HepG2 (cell line): ENCODE results near the gene PGP. TPM values are rescaled to one million over a fixed set of nuclear protein-coding genes. Genes with fewer than 3 reads are reported as not detected.

Experiments used
- ARNT2 ChIP-seq: sonication (generic); formaldehyde crosslinking; IDR thresholded peaks from 2 replicates; pipeline ENCODE4 v1.8.0; 2022; ENCODE audit warnings: mild to moderate bottlenecking, low read depth, missing genetic modification reagents, moderate library complexity
- CREB3 ChIP-seq: sonication (generic); formaldehyde crosslinking; IDR thresholded peaks from 2 replicates; pipeline ENCODE4 v1.5.0; 2020; ENCODE audit warnings: missing genetic modification reagents
- FOXM1 ChIP-seq: sonication (generic); formaldehyde crosslinking; IDR thresholded peaks from 2 replicates; pipeline ENCODE4 v1.5.0; 2020; ENCODE audit warnings: missing genetic modification reagents
- HMG20B ChIP-seq: conservative IDR thresholded peaks from 2 replicates; pipeline ENCODE4 v1.6.1; 2016; ENCODE audit warnings: missing genetic modification reagents, missing compliant biosample characterization
- KDM6A ChIP-seq: IDR thresholded peaks from 2 replicates; pipeline ENCODE4 v1.6.1; 2016; ENCODE audit warnings: low read depth
- MLXIP ChIP-seq: sonication (generic); formaldehyde crosslinking; IDR thresholded peaks from 2 replicates; pipeline ENCODE4 v1.9.0; 2021; ENCODE audit warnings: missing genetic modification reagents, borderline replicate concordance
- NFIC ChIP-seq: IDR thresholded peaks from 2 replicates; pipeline ENCODE4 v1.6.1; 2012; ENCODE audit warnings: mild to moderate bottlenecking, low read length, inconsistent platforms
- PHB2 ChIP-seq: fragments of 450-650 bp; IDR thresholded peaks from 2 replicates; pipeline ENCODE4 v1.6.1; 2018; ENCODE audit not compliant: partially characterized antibody
- RFX1 ChIP-seq: fragments of 450-650 bp; IDR thresholded peaks from 2 replicates; pipeline ENCODE4 v1.6.1; 2017
- SAP130 ChIP-seq: IDR thresholded peaks from 2 replicates; pipeline ENCODE4 v1.6.1; 2016; ENCODE audit warnings: low read depth
- SKIL ChIP-seq: sonication (generic); formaldehyde crosslinking; IDR thresholded peaks from 2 replicates; pipeline ENCODE4 v1.8.0; 2022; ENCODE audit warnings: missing genetic modification reagents, mild to moderate bottlenecking, moderate library complexity, borderline replicate concordance
- ZNF207 ChIP-seq: fragments of 450-650 bp; IDR thresholded peaks from 2 replicates; pipeline ENCODE4 v1.6.1; 2016; ENCODE audit warnings: antibody characterized with exemption, borderline replicate concordance
- ZNF235 ChIP-seq: sonication (generic); formaldehyde crosslinking; IDR thresholded peaks from 2 replicates; pipeline ENCODE4 v1.8.1; 2023; ENCODE audit warnings: mild to moderate bottlenecking, missing genetic modification reagents, borderline replicate concordance
- ZNF251 ChIP-seq: sonication (generic); formaldehyde crosslinking; IDR thresholded peaks from 2 replicates; pipeline ENCODE4 v1.9.0; 2021; ENCODE audit warnings: mild to moderate bottlenecking, missing genetic modification reagents
- ZNF550 ChIP-seq: sonication (generic); formaldehyde crosslinking; IDR thresholded peaks from 2 replicates; pipeline ENCODE4 v1.4.0; 2020; ENCODE audit warnings: mild to moderate bottlenecking, missing genetic modification reagents, borderline replicate concordance
- ZNF572 ChIP-seq: sonication (generic); formaldehyde crosslinking; IDR thresholded peaks from 2 replicates; pipeline ENCODE4 v1.5.1; 2020; ENCODE audit warnings: mild to moderate bottlenecking, missing genetic modification reagents
- ZNF709 ChIP-seq: sonication (generic); formaldehyde crosslinking; IDR thresholded peaks from 2 replicates; pipeline ENCODE4 v1.5.0; 2020; ENCODE audit warnings: mild to moderate bottlenecking, missing genetic modification reagents
- ZNF720 ChIP-seq: sonication (generic); formaldehyde crosslinking; IDR thresholded peaks from 2 replicates; pipeline ENCODE4 v1.4.0; 2020; ENCODE audit warnings: missing genetic modification reagents
- ZNF737 ChIP-seq: sonication (generic); formaldehyde crosslinking; IDR thresholded peaks from 2 replicates; pipeline ENCODE4 v1.5.0; 2020; ENCODE audit warnings: missing genetic modification reagents, mild to moderate bottlenecking, borderline replicate concordance
- ZNF747 ChIP-seq: sonication (generic); formaldehyde crosslinking; IDR thresholded peaks from 2 replicates; pipeline ENCODE4 v1.8.1; 2023; ENCODE audit warnings: missing genetic modification reagents, mild to moderate bottlenecking, borderline replicate concordance
- polyA plus RNA-seq, 8 experiments: library from polyadenylated mRNA; depleted of rRNA in 3 of 8; stranded (reverse) in 7 of 8; unstranded in 1 of 8; fragments of >200 nt; fragmentation: Illumina TruSeq in 4 of 8; extraction: Trizol in 4 of 8; gene quantifications; 2 replicates each; pipeline versions ENCODE4 v1.2.1 to v1.2.3, GENCODE V29; 2011 to 2016; ENCODE audit warnings: low read depth in 4 of 8, missing spikeins in 1 of 8, mixed read lengths in 1 of 8; ENCODE audit not compliant: insufficient read depth in 1 of 8
- total RNA-seq, 5 experiments: library from RNA; depleted of rRNA; stranded (reverse); fragments of >200 nt; fragmentation: Illumina TruSeq; extraction: Trizol; gene quantifications; 2 replicates each; pipeline ENCODE4 v1.2.3, GENCODE V29; 2016; ENCODE audit warnings: low read depth in 1 of 5
- TF ChIP-seq, protein P1 (sequence below): sonication (generic); formaldehyde crosslinking; IDR thresholded peaks from 2 replicates; pipeline ENCODE4 v1.5.0; 2020; ENCODE audit warnings: missing genetic modification reagents
- TF ChIP-seq, protein P2 (sequence below): sonication (generic); formaldehyde crosslinking; IDR thresholded peaks from 2 replicates; pipeline ENCODE4 v1.4.0; 2020; ENCODE audit warnings: mild to moderate bottlenecking, missing genetic modification reagents

Gene PGP
- total and polyA plus RNA-seq, 2 of the 13 experiments (the other 11 are each of a cell fraction or from before 2014, with no cell fraction given) = 7.3 to 18.3 TPM

DNA sequence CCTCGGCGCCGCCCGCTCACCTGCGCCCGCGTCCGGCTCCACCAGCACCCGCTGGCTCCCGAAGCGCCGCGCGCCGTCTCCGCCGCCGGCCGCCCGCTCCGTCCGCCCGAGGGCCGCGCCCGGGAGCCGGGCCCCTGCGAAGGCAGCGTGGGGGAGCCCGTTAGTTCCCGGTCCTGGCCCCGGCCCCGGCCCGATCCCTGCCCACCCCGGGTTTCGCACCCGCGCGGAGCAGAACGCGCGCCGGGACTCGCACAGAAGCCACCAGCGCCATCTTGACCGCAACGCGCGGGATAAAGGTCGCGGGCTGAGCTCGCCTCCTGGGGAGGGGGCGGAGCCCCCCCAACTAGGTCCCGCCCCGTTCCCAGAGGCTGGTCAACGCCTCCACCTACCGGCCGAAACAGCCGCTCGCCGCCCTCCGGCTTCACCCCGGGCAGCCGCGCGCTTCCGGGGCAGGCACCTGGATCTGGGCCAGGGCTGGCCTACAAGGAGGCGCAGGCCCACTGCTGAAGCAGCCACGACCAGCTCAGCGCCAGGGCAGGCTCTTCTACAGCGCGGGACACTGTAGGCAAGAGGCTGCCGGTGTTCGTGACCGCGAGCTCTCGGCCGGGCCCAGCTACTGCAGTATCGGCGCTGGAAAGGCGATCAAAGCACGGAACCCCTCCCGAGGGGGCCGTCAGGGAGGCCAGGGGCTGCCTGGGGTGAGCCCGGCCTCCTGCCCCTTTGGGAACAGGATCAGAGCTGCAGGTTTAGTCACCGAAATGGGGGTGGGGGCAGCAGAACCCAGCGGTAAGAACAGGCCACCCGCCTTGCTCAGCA lies 36.9 kb upstream of the PGP start, which contains the start of gene ECI1 (continued):
- TF ChIP-seq ZNF737 (CRISPR knock-in tag) (no peak), ARNT2 (peak; percentile 76), ZNF251 (no peak), ZNF207 (no peak), PHB2 (no peak), ZNF572 (peak; percentile 99), FOXM1 (CRISPR knock-in tag) (0 out of 2 replicates have a peak, but pooled peaks have one; percentile 17), ZNF720 (no peak), NFIC (no peak), SAP130 (CRISPR knock-in tag) (peak; percentile 93), ZNF550 (CRISPR knock-in tag) (0 out of 2 replicates have a peak, but pooled peaks have one; percentile 10), ZNF235 (CRISPR knock-in tag) (peak; percentile 31; the same call in 1 of the 2 replicates), SKIL (peak; percentile 52; the same call in 1 of the 2 replicates), HMG20B (CRISPR knock-in tag) (0 out of 2 replicates have a peak, but pooled peaks have one; percentile 56), RFX1 (no peak), MLXIP (0 out of 2 replicates have a peak, but pooled peaks have one; percentile 39), ZNF709 (CRISPR knock-in tag) (peak; percentile 67; the same call in 1 of the 2 replicates), KDM6A (CRISPR knock-in tag) (no peak), CREB3 (CRISPR knock-in tag) (0 out of 2 replicates have a peak, but pooled peaks have one; percentile 23), ZNF747 (peak; percentile 72; the same call in 1 of the 2 replicates)
- TF ChIP-seq, protein P1, sequence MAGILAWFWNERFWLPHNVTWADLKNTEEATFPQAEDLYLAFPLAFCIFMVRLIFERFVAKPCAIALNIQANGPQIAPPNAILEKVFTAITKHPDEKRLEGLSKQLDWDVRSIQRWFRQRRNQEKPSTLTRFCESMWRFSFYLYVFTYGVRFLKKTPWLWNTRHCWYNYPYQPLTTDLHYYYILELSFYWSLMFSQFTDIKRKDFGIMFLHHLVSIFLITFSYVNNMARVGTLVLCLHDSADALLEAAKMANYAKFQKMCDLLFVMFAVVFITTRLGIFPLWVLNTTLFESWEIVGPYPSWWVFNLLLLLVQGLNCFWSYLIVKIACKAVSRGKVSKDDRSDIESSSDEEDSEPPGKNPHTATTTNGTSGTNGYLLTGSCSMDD (CRISPR knock-in tag) = no peak
- TF ChIP-seq, protein P2, sequence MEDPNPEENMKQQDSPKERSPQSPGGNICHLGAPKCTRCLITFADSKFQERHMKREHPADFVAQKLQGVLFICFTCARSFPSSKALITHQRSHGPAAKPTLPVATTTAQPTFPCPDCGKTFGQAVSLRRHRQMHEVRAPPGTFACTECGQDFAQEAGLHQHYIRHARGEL = 0 out of 2 replicates have a peak, but pooled peaks have one; percentile 33
